IPS-18c (cell line): ENCODE results near the gene MTIF3.
"Not testable (repeated sequence)": the region's sequence is repeated elsewhere in the genome, so short reads cannot be mapped to it uniquely, and the experiment has no call there.

ENCODE experiments used
- H3K4me3 ChIP-seq: 2 replicates; pipeline ENCODE4 v1.7.0; 2013; ENCODE audit warnings: low read depth, mild to moderate bottlenecking, low read length, moderate library complexity; ENCODE audit not compliant: insufficient read depth
- H3K9me3 ChIP-seq: one replicate; pipeline ENCODE4 v1.6.1; 2013; ENCODE audit warnings: mild to moderate bottlenecking, low read length, moderate library complexity; ENCODE audit not compliant: control insufficient read depth, insufficient read depth

MTIF3 gene

DNA sequence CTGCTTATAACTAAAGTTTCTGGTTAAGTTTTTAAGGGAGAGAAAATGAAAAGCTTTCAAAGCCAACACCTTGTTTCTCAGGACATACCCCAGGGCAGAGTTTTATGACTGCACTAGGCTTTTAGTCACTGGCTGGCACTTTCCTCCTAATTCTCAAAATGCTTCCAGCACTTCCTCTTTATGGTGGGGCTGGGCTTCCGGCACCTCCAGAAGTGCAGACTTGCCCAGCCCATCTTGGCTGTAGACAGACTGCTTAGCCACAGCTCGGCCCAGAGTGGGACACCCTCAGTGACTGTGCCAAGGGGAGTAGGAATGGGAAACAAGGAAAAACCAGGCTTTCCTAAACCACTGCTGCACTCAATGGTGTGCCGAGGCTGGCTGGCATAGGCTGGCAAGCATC is 49.2 kb downstream of the MTIF3 start:
- H3K9me3 ChIP-seq, result no peaks in the 10 kb centered on the region
- H3K4me3 ChIP-seq, result no peak overlapping the region

DNA sequence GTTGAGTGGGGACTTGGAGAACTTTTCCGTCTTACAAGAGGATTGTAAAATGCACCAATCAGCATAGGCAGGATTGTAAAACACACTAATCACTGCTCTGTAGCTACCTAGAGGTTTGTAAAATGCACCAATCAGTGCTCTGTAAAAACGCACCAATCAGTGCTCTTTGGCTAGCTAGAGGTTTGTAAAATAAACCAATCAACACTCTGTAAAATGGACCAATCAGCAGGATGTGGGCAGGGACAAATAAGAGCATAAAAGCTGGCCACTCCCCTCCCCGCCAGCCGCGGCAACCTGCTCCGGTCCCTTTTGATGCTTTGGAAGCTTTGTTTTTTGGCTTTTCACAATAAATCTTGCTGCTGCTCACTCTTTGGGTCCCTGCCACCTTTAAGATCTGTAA is 50.0 kb downstream of the MTIF3 start:
- H3K4me3 ChIP-seq, H3K9me3 ChIP-seq: not testable (repeated sequence)

DNA sequence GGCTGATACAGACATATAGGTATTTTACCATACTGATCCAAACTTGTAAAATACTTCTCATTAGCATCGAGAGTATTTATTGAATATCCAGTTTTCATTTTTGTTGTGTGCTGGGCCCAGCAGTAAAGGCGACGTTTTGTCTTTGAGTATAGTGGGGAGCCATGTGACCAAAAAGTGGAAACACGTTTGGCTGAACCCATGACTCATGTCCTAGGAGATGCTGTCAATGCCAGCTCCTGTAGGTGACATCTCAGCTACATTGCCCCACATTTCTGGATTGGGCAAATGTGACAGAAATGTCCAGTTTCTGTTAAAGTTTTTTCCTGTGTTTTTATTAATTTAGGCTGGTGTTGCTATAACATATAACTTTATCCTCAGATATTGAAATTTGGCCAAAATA is 52.0 kb downstream of the MTIF3 start:
- H3K4me3 ChIP-seq, result no peak overlapping the region
- no peaks in the 10 kb centered on the region for H3K9me3 ChIP-seq

DNA sequence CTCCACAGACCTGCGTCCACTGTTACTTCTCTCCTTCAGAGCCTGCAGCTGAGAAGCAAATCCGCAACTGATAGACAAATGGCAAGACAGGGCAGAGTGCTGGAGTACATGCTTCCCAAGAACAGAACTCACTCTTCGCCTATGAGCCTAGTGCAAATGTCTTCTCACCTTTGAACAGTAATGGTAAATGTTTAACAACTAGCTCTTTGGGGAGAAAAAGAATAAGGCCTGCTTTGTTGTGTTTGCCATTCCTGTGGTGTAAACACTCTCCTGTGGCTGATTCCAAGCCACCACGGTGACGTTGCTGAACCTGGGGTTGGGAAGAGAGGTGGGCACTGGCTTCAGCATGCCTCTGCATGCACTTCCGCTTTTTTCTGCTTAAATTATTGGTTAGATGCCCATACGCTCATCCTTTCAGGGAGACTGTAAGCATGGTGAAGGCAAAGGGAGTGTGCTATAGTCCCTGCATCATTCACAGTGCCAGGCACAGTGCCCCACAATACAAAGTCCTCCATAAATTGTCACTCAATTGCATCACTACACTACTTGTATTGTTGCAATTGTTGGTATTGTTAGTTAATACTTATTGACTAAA is 54.0 kb downstream of the MTIF3 start:
- no peaks in the 10 kb centered on the region for H3K9me3 ChIP-seq
- no peak overlapping the region for H3K4me3 ChIP-seq

DNA sequence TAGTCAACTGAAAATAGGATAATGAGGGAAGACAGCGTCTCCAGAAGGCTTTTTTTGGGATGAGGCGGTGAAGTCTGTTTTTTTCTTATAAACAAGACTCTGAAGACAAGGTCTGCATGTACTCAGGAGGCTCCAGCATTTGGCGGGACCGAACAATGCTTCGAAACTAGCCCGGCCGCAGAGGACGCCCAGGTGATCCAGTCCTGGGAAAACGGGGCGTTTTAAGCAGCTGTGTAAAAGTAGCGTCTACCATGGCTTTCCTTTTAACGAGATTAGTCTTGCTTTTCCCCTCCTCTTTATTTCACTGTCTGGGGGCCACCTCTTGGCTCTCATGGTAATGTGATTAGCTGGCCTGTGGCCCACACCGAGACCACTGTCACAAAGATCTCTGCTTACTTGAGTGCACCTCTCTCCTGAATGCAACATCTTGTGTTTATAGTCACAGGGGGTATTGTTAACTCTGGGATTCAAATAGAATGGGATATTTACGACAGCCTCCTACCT is 55.3 kb downstream of the MTIF3 start:
- H3K9me3 ChIP-seq, result no peaks in the 10 kb centered on the region

DNA sequence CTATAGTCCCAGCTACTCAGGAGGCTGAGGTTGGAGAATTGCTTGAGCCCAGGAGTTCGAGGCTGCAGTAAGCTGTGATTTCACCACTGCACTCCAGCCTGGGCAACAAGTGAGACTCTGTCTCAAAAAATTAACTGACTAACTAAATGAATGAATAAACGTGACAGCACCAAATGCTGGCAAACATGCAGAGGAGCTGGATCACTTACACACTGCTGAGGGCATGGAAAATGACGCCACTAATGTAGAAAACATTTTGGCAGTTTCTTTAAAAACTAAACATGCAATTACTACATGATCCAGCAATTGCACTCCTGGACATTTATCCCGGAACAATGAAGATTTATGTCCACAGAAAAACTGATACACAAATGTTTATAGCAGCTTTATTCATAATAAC is 57.3 kb downstream of the MTIF3 start:
- Histone ChIP-seq H3K4me3 (no peak overlapping the region), H3K9me3 (no peaks in the 10 kb centered on the region)

More for the DNA sequence above, 55.3 kb downstream of the MTIF3 start:
- no peak overlapping the region for H3K4me3 ChIP-seq

DNA sequence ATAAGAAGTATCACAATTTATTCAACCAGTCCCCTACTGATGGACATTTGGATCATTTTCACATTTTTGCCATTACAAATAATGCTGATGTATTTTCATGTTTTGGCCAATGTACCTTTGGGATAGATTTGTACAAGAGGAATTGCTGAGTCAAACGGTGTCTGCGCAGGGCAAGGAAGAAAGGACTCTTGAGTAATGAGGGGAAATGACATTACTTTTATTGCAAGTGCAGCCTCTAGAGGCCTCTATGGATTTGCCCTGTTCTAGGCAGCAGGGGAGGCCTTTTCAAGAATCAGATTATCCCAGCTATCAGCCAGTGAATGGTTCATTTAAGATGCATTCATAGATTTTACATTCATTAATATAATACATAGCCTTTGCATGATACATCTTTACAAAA is 58.9 kb downstream of the MTIF3 start:
- no peaks in the 10 kb centered on the region for H3K9me3 ChIP-seq
- H3K4me3 ChIP-seq, result no peak overlapping the region

DNA sequence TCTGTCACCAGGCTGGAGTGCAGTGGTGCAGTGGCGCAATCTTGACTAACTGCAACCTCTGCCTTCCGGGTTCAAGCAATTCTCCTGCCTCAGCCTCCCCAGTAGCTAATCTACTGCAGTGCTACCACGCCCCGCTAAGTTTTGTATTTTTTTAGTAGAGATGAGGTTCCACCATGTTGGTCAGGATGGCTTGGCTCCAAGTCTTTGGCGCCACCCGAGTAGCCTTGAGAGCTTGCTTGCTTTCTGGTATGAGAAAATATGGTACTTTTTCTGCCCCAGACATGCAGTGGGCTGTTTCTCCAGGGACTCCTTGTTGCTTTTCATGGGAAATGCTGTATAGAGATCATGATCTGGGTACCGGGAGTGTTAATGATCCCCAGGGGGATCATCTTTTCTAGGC is 60.5 kb downstream of the MTIF3 start:
- Histone ChIP-seq H3K9me3 (no peaks in the 10 kb centered on the region), H3K4me3 (no peak overlapping the region)

DNA sequence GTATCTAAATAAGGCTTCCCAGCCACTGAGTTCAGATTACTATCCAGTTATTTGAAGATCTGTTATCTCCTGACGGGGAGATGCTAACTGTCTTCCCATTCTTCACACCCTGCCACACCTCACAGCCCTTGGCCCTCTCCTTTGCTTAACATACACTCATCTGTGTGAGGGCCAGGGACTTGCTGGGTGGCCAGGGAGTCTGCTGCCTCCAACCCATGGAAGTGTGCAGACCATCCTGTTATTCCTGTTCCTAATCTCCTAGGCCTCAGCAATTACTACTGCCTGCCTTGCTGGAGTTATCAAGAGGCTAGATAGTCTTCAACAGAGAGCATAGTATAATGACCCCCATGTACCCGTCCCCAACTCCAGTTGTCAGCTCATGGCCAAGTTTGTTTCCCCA is 62.1 kb downstream of the MTIF3 start:
- H3K9me3 ChIP-seq, result no peaks in the 10 kb centered on the region
- no peak overlapping the region for H3K4me3 ChIP-seq
